T-cell (primary cell): Measurements from ENCODE around the gene BDKRB2. TPM values are rescaled to one million over a fixed set of nuclear protein-coding genes. Genes with fewer than 3 reads are reported as not detected.

Source experiments
- ATAC-seq, 4 experiments: fragments of 200-7000 bp in 3 of 4; fragments of 150-1000 bp in 1 of 4; cut with Tn5 transposase; replicated peaks in 1 of 4; 1 replicate in 3 of 4; 2 replicates in 1 of 4; pipeline ENCODE4 v1.10.0; 2021; ENCODE audit warnings: moderate library complexity in 3 of 4, mild to moderate bottlenecking in 2 of 4, moderate number of reproducible peaks in 1 of 4
- CTCF ChIA-PET, 2 donors: fragments of 300-600 bp; sonication (Branson Sonifier 250); formaldehyde crosslinking; loops; one replicate each; lab custom pipeline; 2022; ENCODE audit warnings: antibody characterized with exemption in 2 of 2; lab: Charles Lee
- POLR2A ChIA-PET, 2 donors: fragments of 300-600 bp; sonication (Branson Sonifier 250); formaldehyde crosslinking; loops; one replicate each; lab custom pipeline; 2022; ENCODE audit warnings: antibody characterized with exemption in 2 of 2; lab: Charles Lee
- DNase-seq, 35 experiments: peaks; one replicate each; pipeline versions ENCODE4 v3.0.0 to v3.0.0-alpha.2; 2013 to 2023
- H3K27ac ChIP-seq: one replicate; pipeline ENCODE4 v1.5.1; 2013; ENCODE audit warnings: low read length
- H3K27me3 ChIP-seq, 2 experiments: replicated peaks in 1 of 2; 1 replicate in 1 of 2; 2 replicates in 1 of 2; pipeline versions ENCODE4 v1.6.1 to v1.7.0; 2013; ENCODE audit warnings: low read length in 1 of 2, mixed read lengths in 1 of 2; ENCODE audit not compliant: control insufficient read depth in 2 of 2, insufficient read depth in 2 of 2; ENCODE audit errors: extremely low read depth in 1 of 2
- H3K36me3 ChIP-seq, 2 donors: 1 replicate in 1 of 2; 2 replicates in 1 of 2; pipeline versions ENCODE4 v1.6.1 to v1.7.0; 2013; ENCODE audit warnings: low read length in 1 of 2; ENCODE audit not compliant: control insufficient read depth in 2 of 2, insufficient read depth in 1 of 2; ENCODE audit errors: extremely low read depth in 1 of 2
- H3K4me1 ChIP-seq, 2 experiments: 1 replicate in 1 of 2; 2 replicates in 1 of 2; pipeline versions ENCODE4 v1.6.1 to v1.7.0; 2013; ENCODE audit warnings: low read length in 2 of 2, mixed read lengths in 1 of 2; ENCODE audit not compliant: insufficient read depth in 2 of 2, control insufficient read depth in 1 of 2; ENCODE audit errors: extremely low read depth in 1 of 2
- H3K4me3 ChIP-seq, 2 donors: 1 replicate in 1 of 2; 2 replicates in 1 of 2; pipeline versions ENCODE4 v1.5.1 to v1.7.0; 2013; ENCODE audit warnings: mild to moderate bottlenecking in 2 of 2, low read length in 1 of 2, moderate library complexity in 1 of 2; ENCODE audit not compliant: control insufficient read depth in 1 of 2; ENCODE audit errors: extremely low read depth in 1 of 2
- H3K9me3 ChIP-seq: 2 replicates; pipeline ENCODE4 v1.7.0; 2013
- H3K27ac Mint-ChIP-seq, 2 donors: one replicate each; pipeline ENCODE4 v1.8.0; 2020 to 2021; ENCODE audit warnings: mild to moderate bottlenecking in 2 of 2, mixed read lengths in 2 of 2
- H3K27me3 Mint-ChIP-seq, 2 donors: one replicate each; pipeline ENCODE4 v1.8.0; 2021 to 2022; ENCODE audit warnings: mixed read lengths in 2 of 2
- H3K36me3 Mint-ChIP-seq: one replicate; pipeline ENCODE4 v1.8.0; 2021; ENCODE audit warnings: mixed read lengths
- H3K4me1 Mint-ChIP-seq, 3 donors: one replicate each; pipeline ENCODE4 v1.8.0; 2020 to 2022; ENCODE audit warnings: mixed read lengths in 3 of 3, mild to moderate bottlenecking in 1 of 3
- H3K4me3 Mint-ChIP-seq, 3 donors: one replicate each; pipeline ENCODE4 v1.8.0; 2020 to 2022; ENCODE audit warnings: mild to moderate bottlenecking in 3 of 3, mixed read lengths in 3 of 3, moderate library complexity in 3 of 3
- H3K9me3 Mint-ChIP-seq, 3 donors: one replicate each; pipeline ENCODE4 v1.8.0; 2020 to 2022; ENCODE audit warnings: mixed read lengths in 3 of 3
- WGBS: methylation state at CpG from one replicate; pipeline ENCODE4 v1.1.5; 2013; ENCODE audit warnings: missing lambda C conversion rate; ENCODE audit not compliant: insufficient coverage; 5-methylcytosine and 5-hydroxymethylcytosine counted together
- total RNA-seq, 35 experiments: library from RNA in 6 of 35; stranded (reverse) in 6 of 35; fragments of 120-200 nt in 1 of 35; gene quantifications; one replicate each; pipeline versions ENCODE4 v1.2.1 to v1.2.4 and lab custom pipeline; 2013 to 2026

The BDKRB2 gene
- total RNA-seq, 5 donors from 2014 or later (not counting 1 experiment from before 2014, with no cell fraction given): 0.06 to 0.09 TPM; not detected in 3

GRCh38 chr14:96176275-96176674 lies 28.4 kb upstream of the BDKRB2 start:
- Histone ChIP-seq H3K27me3 (peaks cover 0 to 34% of the 10 kb centered on the region in 2 experiments), H3K4me1 (peaks cover 0 to 8% of the 10 kb centered on the region in 2 experiments), H3K4me3 (no peak overlapping the region), H3K9me3 (no peaks in the 10 kb centered on the region), H3K27ac (no peak overlapping the region), H3K36me3 (no peaks in the 10 kb centered on the region)
- POLR2A ChIA-PET: no interaction called here
- H3K4me1 Mint-ChIP-seq: peaks cover 0 to 11% (median 8%) of the 10 kb centered on the region in 3 donors
- WGBS: no CpG with 5 or more reads among the region's 2 CpGs
- H3K9me3 Mint-ChIP-seq: peaks cover 0 to 3% (median 0%) of the 10 kb centered on the region in 3 donors
- CTCF ChIA-PET: no interaction called here
- H3K27ac Mint-ChIP-seq: no peak overlapping the region
- H3K36me3 Mint-ChIP-seq: no peaks in the 10 kb centered on the region
- H3K4me3 Mint-ChIP-seq: no peak overlapping the region
- H3K27me3 Mint-ChIP-seq: peaks cover 19 to 28% of the 10 kb centered on the region in 2 donors
- DNase-seq (no peak), ATAC-seq (no peak)

DNA sequence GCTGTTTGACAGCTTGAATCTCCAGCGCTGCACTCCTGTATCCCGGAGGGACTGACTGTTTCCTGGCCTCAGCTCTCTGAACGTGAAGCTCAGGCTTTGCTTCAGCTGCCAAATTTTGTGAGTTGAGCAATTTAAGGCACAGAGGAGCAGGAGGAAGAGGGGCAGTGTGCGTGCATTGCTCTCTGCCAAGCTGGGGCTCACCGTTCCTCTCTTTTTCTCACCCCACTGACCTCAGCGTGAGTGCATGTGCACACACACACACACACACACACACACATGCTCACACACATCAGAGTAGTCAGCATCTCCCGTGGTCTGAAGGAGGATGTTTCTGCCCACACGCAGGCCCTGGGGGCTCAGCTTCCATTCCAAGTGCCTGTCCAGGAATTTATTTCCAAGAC lies 27.8 kb upstream of the BDKRB2 start:
- 72% methylated on average over 4 of the region's 8 CpGs for WGBS
- no peak overlapping the region for H3K4me3 Mint-ChIP-seq
- Histone ChIP-seq H3K9me3 (no peaks in the 10 kb centered on the region), H3K27me3 (peaks cover 0 to 34% of the 10 kb centered on the region in 2 experiments), H3K4me3 (no peak overlapping the region), H3K36me3 (no peaks in the 10 kb centered on the region), H3K27ac (no peak overlapping the region), H3K4me1 (peaks cover 0 to 8% of the 10 kb centered on the region in 2 experiments)
- H3K27ac Mint-ChIP-seq: no peak overlapping the region
- peaks cover 0 to 11% (median 8%) of the 10 kb centered on the region in 3 donors for H3K4me1 Mint-ChIP-seq
- POLR2A ChIA-PET: no interaction called here
- CTCF ChIA-PET: no interaction called here
- ATAC-seq: no peak
- H3K9me3 Mint-ChIP-seq: peaks cover 0 to 3% (median 0%) of the 10 kb centered on the region in 3 donors
- DNase-seq: no peak
- H3K36me3 Mint-ChIP-seq: no peaks in the 10 kb centered on the region
- H3K27me3 Mint-ChIP-seq: peaks cover 19 to 28% of the 10 kb centered on the region in 2 donors

DNA sequence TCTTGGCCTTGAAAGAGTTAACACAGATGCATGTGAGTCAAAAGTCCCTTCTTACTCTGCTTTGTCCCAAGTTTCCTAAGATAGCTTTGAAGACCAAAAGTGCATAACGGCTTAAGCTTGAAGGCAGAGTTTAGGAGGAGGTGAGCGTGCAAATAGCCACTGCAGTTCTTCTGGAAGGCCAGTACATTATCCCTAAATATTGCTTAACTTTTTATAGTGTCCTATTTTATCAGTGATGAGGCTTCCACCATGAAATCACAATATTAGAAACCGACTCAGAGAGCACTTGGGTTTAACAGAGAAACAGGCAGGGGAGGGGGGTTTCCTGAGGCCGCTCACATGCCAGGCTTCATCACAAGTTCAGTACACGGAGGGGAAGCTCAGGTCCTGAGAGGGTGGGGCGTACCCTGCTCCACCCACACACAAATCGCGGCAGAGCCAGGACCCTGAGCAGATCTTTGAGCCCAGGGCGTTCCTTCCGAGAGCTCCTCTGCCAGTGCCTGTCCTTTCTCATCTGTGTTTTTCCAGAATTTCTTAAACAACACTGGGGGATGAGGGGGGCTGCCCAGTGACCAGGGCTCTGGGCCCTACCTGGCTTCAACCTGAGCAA lies 26.8 kb upstream of the BDKRB2 start:
- Mint-ChIP-seq H3K36me3 (no peaks in the 10 kb centered on the region), H3K9me3 (peaks cover 0 to 3% (median 0%) of the 10 kb centered on the region in 3 donors), H3K4me1 (peaks cover 0 to 11% (median 8%) of the 10 kb centered on the region in 3 donors), H3K4me3 (no peak overlapping the region), H3K27ac (no peak overlapping the region), H3K27me3 (peaks cover 17 to 33% of the 10 kb centered on the region in 2 donors)
- H3K4me3 ChIP-seq: no peak overlapping the region
- no peaks in the 10 kb centered on the region for H3K36me3 ChIP-seq
- no CpG with 5 or more reads among the region's 10 CpGs for WGBS
- peak in 23 of 35 experiments; percentile 4 to 57 (median 21) for DNase-seq
- ChIA-PET CTCF (no interaction called here), POLR2A (interaction anchor here in 1 of 2 donors (0.6 kb wide), 1 partner anchor 456 kb away, joined by 4 read pairs; no protein-coding TSS in a partner anchor)
- H3K9me3 ChIP-seq: no peaks in the 10 kb centered on the region
- peaks cover 0 to 8% of the 10 kb centered on the region in 2 experiments for H3K4me1 ChIP-seq
- peak; percentile 54 to 94 (median 66) for ATAC-seq
- H3K27ac ChIP-seq: no peak overlapping the region
- peaks cover 0 to 34% of the 10 kb centered on the region in 2 experiments for H3K27me3 ChIP-seq

DNA sequence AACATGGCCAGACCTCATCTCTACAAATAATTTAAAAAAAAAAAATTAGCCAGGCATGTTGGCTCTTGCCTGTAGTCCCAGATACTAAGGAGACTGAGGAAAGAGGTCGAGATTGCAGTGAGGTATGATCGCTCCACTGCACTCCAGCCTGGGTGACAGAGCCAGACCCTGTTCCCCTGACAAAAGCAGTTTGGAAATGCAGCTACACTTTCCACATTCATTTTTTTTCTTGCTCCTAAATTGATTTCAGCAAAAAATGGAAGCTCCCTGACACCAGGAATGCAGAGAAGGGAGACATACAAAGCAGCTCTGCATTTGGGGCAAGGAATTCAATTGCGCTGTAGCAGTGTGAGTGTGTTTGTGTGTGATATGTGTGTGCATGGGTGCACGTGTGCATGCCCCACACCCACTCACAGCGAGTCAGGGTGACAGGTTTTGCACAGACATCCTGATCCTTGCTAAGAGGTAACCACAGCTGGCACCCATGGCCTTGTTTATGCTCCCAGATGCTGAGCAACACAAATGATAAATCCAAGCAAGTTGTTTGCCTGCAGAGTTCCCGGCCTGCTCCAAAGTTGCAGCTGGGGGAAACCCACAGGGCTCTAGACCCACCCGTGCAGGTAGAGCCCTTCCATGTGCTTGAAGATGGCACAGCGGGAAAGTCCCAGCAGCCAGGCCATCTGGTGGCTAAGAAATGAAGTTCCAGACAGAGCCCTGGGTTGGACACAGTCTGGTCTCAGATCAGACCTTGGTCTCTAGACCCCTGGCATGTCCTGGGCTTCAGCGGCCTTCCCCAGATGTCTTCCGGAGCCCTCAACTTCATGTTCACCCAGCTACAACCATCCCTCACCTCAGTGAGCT lies 25.9 kb upstream of the BDKRB2 start:
- Histone ChIP-seq H3K27ac (no peak overlapping the region), H3K4me1 (peaks cover 0 to 8% of the 10 kb centered on the region in 2 experiments), H3K9me3 (no peaks in the 10 kb centered on the region), H3K4me3 (no peak overlapping the region), H3K27me3 (peaks cover 0 to 28% of the 10 kb centered on the region in 2 experiments), H3K36me3 (no peaks in the 10 kb centered on the region)
- ChIA-PET POLR2A (no interaction called here), CTCF (no interaction called here)
- Mint-ChIP-seq H3K4me3 (no peak overlapping the region), H3K4me1 (peaks cover 0 to 11% (median 8%) of the 10 kb centered on the region in 3 donors), H3K27me3 (peaks cover 16 to 27% of the 10 kb centered on the region in 2 donors), H3K9me3 (peaks cover 0 to 3% (median 0%) of the 10 kb centered on the region in 3 donors), H3K36me3 (no peaks in the 10 kb centered on the region), H3K27ac (no peak overlapping the region)
- DNase-seq (peak in 1 of 35 experiments; percentile 8), ATAC-seq (no peak)
- WGBS: 82% methylated on average over 8 of the region's 10 CpGs

- DNase-seq: no peak
- CTCF ChIA-PET: no interaction called here
- peaks cover 0 to 23% of the 10 kb centered on the region in 2 experiments for H3K27me3 ChIP-seq
- Mint-ChIP-seq H3K4me1 (peaks cover 0 to 11% (median 8%) of the 10 kb centered on the region in 3 donors), H3K27me3 (peaks cover 6 to 19% of the 10 kb centered on the region in 2 donors), H3K9me3 (peaks cover 0 to 3% (median 0%) of the 10 kb centered on the region in 3 donors), H3K4me3 (no peak overlapping the region), H3K36me3 (no peaks in the 10 kb centered on the region), H3K27ac (no peak overlapping the region)
- 95% methylated on average over 3 of the region's 7 CpGs for WGBS
- no peaks in the 10 kb centered on the region for H3K36me3 ChIP-seq
- ATAC-seq: no peak
- H3K4me3 ChIP-seq: no peak overlapping the region
- POLR2A ChIA-PET: no interaction called here
- peaks cover 0 to 8% of the 10 kb centered on the region in 2 experiments for H3K4me1 ChIP-seq
- no peaks in the 10 kb centered on the region for H3K9me3 ChIP-seq
- no peak overlapping the region for H3K27ac ChIP-seq
These were observed 24.4 kb upstream of the BDKRB2 start for GRCh38 chr14:96180043-96180874.
